T1000 (cell line): ENCODE data around the gene NAA38.

ENCODE experiments used
- DNase-seq: peaks from one replicate; lab custom pipeline; 2025; ENCODE audit warnings: mixed read lengths; lab: John Stamatoyannopoulos, UW

Gene NAA38

GRCh38 chr17:7852262-7852670, 5.1 kb downstream of the NAA38 start:
- DNase-seq, result no peak

- DNase-seq, result peak; percentile 78
These were observed 5.7 kb downstream of the NAA38 start for GRCh38 chr17:7851438-7852261.

GRCh38 chr17:7850701-7851437, 6.5 kb downstream of the NAA38 start:
- no peak for DNase-seq

GRCh38 chr17:7849751-7850504, 7.4 kb downstream of the NAA38 start:
- DNase-seq, result no peak

- DNase-seq, result no peak
These were observed 8.1 kb downstream of the NAA38 start for GRCh38 chr17:7849130-7849750.

GRCh38 chr17:7848739-7849129, 8.6 kb downstream of the NAA38 start:
- DNase-seq, result no peak

- DNase-seq, result no peak
These were observed 9.2 kb downstream of the NAA38 start for GRCh38 chr17:7848131-7848579.

GRCh38 chr17:7846765-7847661, 10.3 kb downstream of the NAA38 start:
- DNase-seq, result no peak

GRCh38 chr17:7846063-7846735, 11.2 kb downstream of the NAA38 start:
- no peak for DNase-seq

- no peak for DNase-seq
These were observed 11.8 kb downstream of the NAA38 start for GRCh38 chr17:7845359-7846062.

GRCh38 chr17:7844292-7845154, 12.8 kb downstream of the NAA38 start:
- peak; percentile 88 for DNase-seq

GRCh38 chr17:7843536-7844291, 13.6 kb downstream of the NAA38 start:
- DNase-seq, result peak; percentile 41

- DNase-seq, result no peak
These were observed 14.2 kb downstream of the NAA38 start for GRCh38 chr17:7843257-7843535.

GRCh38 chr17:7842380-7843256, 14.7 kb downstream of the NAA38 start:
- peak; percentile 83 for DNase-seq

GRCh38 chr17:7841915-7842379, 15.4 kb downstream of the NAA38 start:
- peak; percentile 86 for DNase-seq

GRCh38 chr17:7841396-7841914, 15.9 kb downstream of the NAA38 start:
- peak; percentile 86 for DNase-seq

GRCh38 chr17:7840875-7841274, 16.5 kb downstream of the NAA38 start:
- no peak for DNase-seq
